Esophagus squamous epithelium (tissue), 4 donors: Measurements from ENCODE around the gene NHLH1.

ENCODE experiments used
- POLR2A ChIP-seq, 4 donors: fragments of 450-650 bp; IDR thresholded peaks; one replicate each; pipeline ENCODE4 v1.6.1; 2017; ENCODE audit warnings: antibody characterized with exemption in 4 of 4, mild to moderate bottlenecking in 4 of 4, moderate library complexity in 3 of 4
- TF ChIP-seq, protein P1 (sequence below), 6 experiments: fragments of 450-650 bp in 4 of 6; fragments of 200-600 bp in 2 of 6; sonication (generic) in 2 of 6; IDR thresholded peaks; one replicate each; pipeline ENCODE4 v1.5.1; 2016 to 2019; ENCODE audit warnings: antibody characterized with exemption in 6 of 6, mild to moderate bottlenecking in 4 of 6, moderate library complexity in 4 of 6

DNA sequence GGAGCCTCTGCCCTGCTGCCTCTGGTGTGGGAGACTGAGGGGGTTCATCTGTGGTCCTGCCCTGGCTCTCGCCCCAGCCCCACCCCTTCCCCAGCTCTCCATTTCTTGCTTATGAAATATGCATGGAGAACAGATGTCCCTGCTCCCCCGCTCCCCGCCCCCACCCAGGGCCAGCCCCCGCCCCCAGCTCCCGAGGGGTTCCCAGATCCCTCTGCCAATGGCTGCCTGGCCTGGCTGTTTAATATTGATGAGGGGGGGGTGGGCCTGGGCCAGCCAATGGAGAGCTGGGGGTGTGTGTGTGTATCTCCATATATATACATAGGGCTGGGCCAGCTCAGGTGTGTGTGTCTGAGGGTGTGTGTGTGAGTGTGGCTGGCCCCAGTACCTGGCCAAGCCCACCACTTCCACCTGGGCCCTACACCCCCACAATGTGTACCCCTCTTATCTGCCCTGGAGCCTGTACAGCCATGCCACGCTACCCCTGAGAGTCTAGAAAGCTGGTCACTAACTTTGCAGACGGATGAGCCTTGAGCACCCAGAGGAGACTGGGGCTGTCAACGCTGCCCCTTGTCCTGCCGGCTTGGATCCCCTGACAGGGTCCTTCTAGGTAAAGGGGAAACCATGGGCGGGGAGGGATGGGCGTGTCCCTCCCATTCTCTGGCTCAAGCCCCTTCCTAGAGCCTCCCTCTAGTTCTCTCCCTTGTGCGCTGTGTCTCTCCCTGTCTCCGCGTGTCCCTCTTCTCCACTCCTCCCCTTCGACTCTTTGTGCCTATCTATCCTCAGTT, at the start of gene NHLH1:
- TF ChIP-seq, protein P1, sequence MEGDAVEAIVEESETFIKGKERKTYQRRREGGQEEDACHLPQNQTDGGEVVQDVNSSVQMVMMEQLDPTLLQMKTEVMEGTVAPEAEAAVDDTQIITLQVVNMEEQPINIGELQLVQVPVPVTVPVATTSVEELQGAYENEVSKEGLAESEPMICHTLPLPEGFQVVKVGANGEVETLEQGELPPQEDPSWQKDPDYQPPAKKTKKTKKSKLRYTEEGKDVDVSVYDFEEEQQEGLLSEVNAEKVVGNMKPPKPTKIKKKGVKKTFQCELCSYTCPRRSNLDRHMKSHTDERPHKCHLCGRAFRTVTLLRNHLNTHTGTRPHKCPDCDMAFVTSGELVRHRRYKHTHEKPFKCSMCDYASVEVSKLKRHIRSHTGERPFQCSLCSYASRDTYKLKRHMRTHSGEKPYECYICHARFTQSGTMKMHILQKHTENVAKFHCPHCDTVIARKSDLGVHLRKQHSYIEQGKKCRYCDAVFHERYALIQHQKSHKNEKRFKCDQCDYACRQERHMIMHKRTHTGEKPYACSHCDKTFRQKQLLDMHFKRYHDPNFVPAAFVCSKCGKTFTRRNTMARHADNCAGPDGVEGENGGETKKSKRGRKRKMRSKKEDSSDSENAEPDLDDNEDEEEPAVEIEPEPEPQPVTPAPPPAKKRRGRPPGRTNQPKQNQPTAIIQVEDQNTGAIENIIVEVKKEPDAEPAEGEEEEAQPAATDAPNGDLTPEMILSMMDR (IDR thresholded peaks at IDR 0.05), result no peak
- no peak for TF ChIP-seq POLR2A (IDR thresholded peaks at IDR 0.05)
